CD4-positive, alpha-beta T cell treated with Interleukin-1 beta for 1 hour (primary cell): Measurements from ENCODE around the gene RASD2.

ENCODE experiments used
- DNase-seq, 2 donors: peaks; one replicate each; pipeline ENCODE4 v3.0.0-alpha.2; 2020 to 2022

The RASD2 gene

GRCh38 chr22:35519306-35520000, 21.2 kb upstream of the RASD2 start:
- no peak for DNase-seq

- DNase-seq = no peak
Observed at GRCh38 chr22:35521358-35522224, 19.0 kb upstream of the RASD2 start.

- no peak for DNase-seq
Observed at GRCh38 chr22:35522225-35523149, 18.1 kb upstream of the RASD2 start.

GRCh38 chr22:35523167-35523947, 17.3 kb upstream of the RASD2 start:
- no peak for DNase-seq

- no peak for DNase-seq
Observed at GRCh38 chr22:35524966-35525686, 15.5 kb upstream of the RASD2 start.

- DNase-seq = no peak
Observed at GRCh38 chr22:35525687-35526332, 14.8 kb upstream of the RASD2 start.

GRCh38 chr22:35526333-35526979, 14.2 kb upstream of the RASD2 start:
- no peak for DNase-seq

GRCh38 chr22:35528927-35529326, 11.7 kb upstream of the RASD2 start:
- DNase-seq = no peak

GRCh38 chr22:35530700-35531099, 9.9 kb upstream of the RASD2 start:
- DNase-seq = no peak

- no peak for DNase-seq
Observed at GRCh38 chr22:35531202-35531601, 9.4 kb upstream of the RASD2 start.

- no peak for DNase-seq
Observed at GRCh38 chr22:35531676-35532075, 9.0 kb upstream of the RASD2 start.

GRCh38 chr22:35533365-35534029, 7.1 kb upstream of the RASD2 start:
- no peak for DNase-seq

GRCh38 chr22:35534091-35534490, 6.5 kb upstream of the RASD2 start:
- no peak for DNase-seq

- DNase-seq = no peak
Observed at GRCh38 chr22:35537232-35537631, 3.4 kb upstream of the RASD2 start.

GRCh38 chr22:35538801-35539321, 1.8 kb upstream of the RASD2 start:
- DNase-seq = peak; percentile 20 to 29

GRCh38 chr22:35539487-35539886, 1.1 kb upstream of the RASD2 start:
- DNase-seq = no peak

- peak; percentile 68 to 72 for DNase-seq
Observed at GRCh38 chr22:35539910-35540594, 579 bp upstream of the RASD2 start.

- DNase-seq = no peak
Observed at GRCh38 chr22:35541254-35541748, 670 bp downstream of the RASD2 start.
